CD14-positive monocyte (primary cell): Measurements from ENCODE around the gene G6PC3. TPM values are rescaled to one million over a fixed set of nuclear protein-coding genes. Genes with fewer than 3 reads are reported as not detected.

ENCODE experiments used
- DNase-seq, 3 donors: peaks; one replicate each; pipeline ENCODE4 v3.0.0-alpha.2; 2011 to 2022
- H2AFZ ChIP-seq: 2 replicates; pipeline ENCODE4 v1.6.0; 2012; ENCODE audit warnings: mild to moderate bottlenecking, low read depth, low read length, inconsistent platforms; ENCODE audit not compliant: insufficient read depth, poor library complexity, severe bottlenecking
- H3K27ac ChIP-seq, 2 donors: 1 replicate in 1 of 2; 2 replicates in 1 of 2; pipeline ENCODE4 v1.5.1; 2012 to 2013; ENCODE audit warnings: low read length in 2 of 2, control low read depth in 1 of 2, inconsistent platforms in 1 of 2, low read depth in 1 of 2, mild to moderate bottlenecking in 1 of 2
- H3K27me3 ChIP-seq, 2 donors: one replicate each; pipeline versions ENCODE4 v1.6.0 to v1.6.1; 2011 to 2013; ENCODE audit warnings: low read length in 2 of 2; ENCODE audit not compliant: control insufficient read depth in 2 of 2, insufficient read depth in 2 of 2
- H3K36me3 ChIP-seq, 2 donors: replicated peaks in 1 of 2; 1 replicate in 1 of 2; 2 replicates in 1 of 2; pipeline versions ENCODE4 v1.5.1 to v1.6.1; 2012 to 2013; ENCODE audit warnings: low read length in 2 of 2, control low read depth in 1 of 2, inconsistent platforms in 1 of 2, mild to moderate bottlenecking in 1 of 2; ENCODE audit not compliant: insufficient read depth in 2 of 2, control insufficient read depth in 1 of 2
- H3K4me1 ChIP-seq, 2 donors: 1 replicate in 1 of 2; 2 replicates in 1 of 2; pipeline versions ENCODE4 v1.5.1 to v1.6.1; 2012 to 2013; ENCODE audit warnings: low read length in 2 of 2, control low read depth in 1 of 2, inconsistent platforms in 1 of 2, mild to moderate bottlenecking in 1 of 2, moderate library complexity in 1 of 2; ENCODE audit not compliant: insufficient read depth in 2 of 2, control insufficient read depth in 1 of 2
- H3K4me2 ChIP-seq: replicated peaks from 2 replicates; pipeline ENCODE3; 2012; ENCODE audit warnings: low read length, moderate library complexity, mild to moderate bottlenecking; ENCODE audit not compliant: poor library complexity, severe bottlenecking; ENCODE audit errors: extremely low read depth
- H3K4me3 ChIP-seq, 3 experiments: fragments of 200-600 bp in 1 of 3; sonication (generic) in 1 of 3; replicated peaks in 1 of 3; 1 replicate in 2 of 3; 2 replicates in 1 of 3; pipeline ENCODE4 v1.5.1; 2011 to 2013; ENCODE audit warnings: low read length in 3 of 3, mild to moderate bottlenecking in 3 of 3, control low read depth in 2 of 3, low read depth in 2 of 3, inconsistent platforms in 1 of 3, moderate library complexity in 1 of 3
- H3K79me2 ChIP-seq: 2 replicates; pipeline ENCODE4 v1.6.0; 2012; ENCODE audit warnings: mild to moderate bottlenecking, control low read depth, inconsistent platforms, low read length, moderate library complexity; ENCODE audit not compliant: insufficient read depth
- H3K9ac ChIP-seq: 2 replicates; pipeline ENCODE4 v1.6.0; 2017; ENCODE audit warnings: low read length, mild to moderate bottlenecking; ENCODE audit not compliant: insufficient read depth, poor library complexity, severe bottlenecking
- H3K9me3 ChIP-seq, 2 donors: replicated peaks in 1 of 2; 1 replicate in 1 of 2; 2 replicates in 1 of 2; pipeline versions ENCODE4 v1.5.1 to v1.6.1; 2012 to 2013; ENCODE audit warnings: low read length in 2 of 2, control low read depth in 1 of 2; ENCODE audit not compliant: control insufficient read depth in 1 of 2, insufficient read depth in 1 of 2
- H4K20me1 ChIP-seq: 2 replicates; pipeline ENCODE4 v1.6.0; 2012; ENCODE audit warnings: mild to moderate bottlenecking, low read length, control low read depth, moderate library complexity; ENCODE audit not compliant: insufficient read depth
- H3K27ac Mint-ChIP-seq, 7 donors: one replicate each; pipeline ENCODE4 v1.8.0; 2020; ENCODE audit warnings: mild to moderate bottlenecking in 7 of 7, mixed read lengths in 7 of 7, moderate library complexity in 6 of 7, inconsistent platforms in 2 of 7
- H3K27me3 Mint-ChIP-seq, 3 donors: one replicate each; pipeline ENCODE4 v1.8.0; 2021 to 2022; ENCODE audit warnings: low read depth in 3 of 3, mild to moderate bottlenecking in 3 of 3, mixed read lengths in 3 of 3, moderate library complexity in 3 of 3, inconsistent platforms in 1 of 3
- H3K36me3 Mint-ChIP-seq, 2 donors: one replicate each; pipeline ENCODE4 v1.8.0; 2020; ENCODE audit warnings: mixed read lengths in 2 of 2, inconsistent platforms in 1 of 2, mild to moderate bottlenecking in 1 of 2
- H3K4me1 Mint-ChIP-seq: one replicate; pipeline ENCODE4 v1.8.0; 2020; ENCODE audit warnings: mild to moderate bottlenecking, mixed read lengths
- H3K4me3 Mint-ChIP-seq, 2 donors: one replicate each; pipeline ENCODE4 v1.8.0; 2020; ENCODE audit warnings: mild to moderate bottlenecking in 2 of 2, mixed read lengths in 2 of 2, moderate library complexity in 1 of 2
- H3K9me3 Mint-ChIP-seq, 7 donors: one replicate each; pipeline ENCODE4 v1.8.0; 2020 to 2022; ENCODE audit warnings: mixed read lengths in 7 of 7, mild to moderate bottlenecking in 6 of 7, moderate library complexity in 6 of 7, inconsistent platforms in 2 of 7
- CTCF ChIP-seq: fragments of 200-600 bp; IDR thresholded peaks from one replicate; pipeline ENCODE4 v1.8.0; 2022; ENCODE audit warnings: antibody characterized with exemption, mild to moderate bottlenecking
- WGBS: methylation state at CpG from one replicate; pipeline ENCODE4 v1.1.5; 2013; ENCODE audit warnings: missing lambda C conversion rate; ENCODE audit not compliant: insufficient coverage; 5-methylcytosine and 5-hydroxymethylcytosine counted together
- intact Hi-C, 2 donors: fragments of 100-400 bp; cut with micrococcal nuclease; formaldehyde crosslinking; loops; one replicate each; pipeline versions ENCODE4 v1.15.0 to v1.15.1; 2023
- polyA plus RNA-seq, 3 donors: library from polyadenylated mRNA; depleted of rRNA in 1 of 3; unstranded in 2 of 3; stranded (reverse) in 1 of 3; fragments of 300-500 nt in 2 of 3; fragments of >200 nt in 1 of 3; fragmentation: Illumina TruSeq in 2 of 3; gene quantifications; 1 replicate in 2 of 3; 2 replicates in 1 of 3; pipeline ENCODE4 v1.2.3, GENCODE V29; 2012 to 2021

The G6PC3 gene
- polyA plus RNA-seq, 3 donors = 38.0 to 46.4 (median 42.4) TPM

- no peak overlapping the region for H3K9ac ChIP-seq
- no peak overlapping the region for H2AFZ ChIP-seq
- Mint-ChIP-seq H3K4me1 (peaks cover 61% of the 10 kb centered on the region), H3K4me3 (no peak overlapping the region), H3K27ac (no peak overlapping the region), H3K27me3 (peaks cover 0 to 1% (median 0%) of the 10 kb centered on the region in 3 donors), H3K9me3 (no peaks in the 10 kb centered on the region), H3K36me3 (peaks cover 40 to 54% of the 10 kb centered on the region in 2 donors)
- intact Hi-C loops = no loop called here
- H3K79me2 ChIP-seq = peaks cover 26% of the 10 kb centered on the region
- H3K36me3 ChIP-seq = peaks cover 39 to 51% of the 10 kb centered on the region in 2 donors
- peaks cover 18% of the 10 kb centered on the region for H4K20me1 ChIP-seq
- H3K9me3 ChIP-seq = no peaks in the 10 kb centered on the region
- H3K27me3 ChIP-seq = no peaks in the 10 kb centered on the region
- TF ChIP-seq CTCF = no peak
- no peak overlapping the region for H3K4me3 ChIP-seq
- no peak overlapping the region for H3K27ac ChIP-seq
- WGBS = 93% methylated on average over 5 of the region's 9 CpGs
- DNase-seq = no peak
- peaks cover 56 to 65% of the 10 kb centered on the region in 2 donors for H3K4me1 ChIP-seq
- H3K4me2 ChIP-seq = no peak overlapping the region
Observed at GRCh38 chr17:44074231-44074910, 3.8 kb downstream of the G6PC3 start.

GRCh38 chr17:44074911-44075285, 4.4 kb downstream of the G6PC3 start:
- Mint-ChIP-seq H3K4me1 (peaks cover 62% of the 10 kb centered on the region), H3K9me3 (no peaks in the 10 kb centered on the region), H3K36me3 (peaks cover 42 to 59% of the 10 kb centered on the region in 2 donors), H3K27ac (peak overlapping the region in 1 of 7 donors; percentile 30), H3K27me3 (peaks cover 0 to 1% (median 0%) of the 10 kb centered on the region in 3 donors), H3K4me3 (no peak overlapping the region)
- Histone ChIP-seq H3K9me3 (no peaks in the 10 kb centered on the region), H3K36me3 (peaks cover 39 to 51% of the 10 kb centered on the region in 2 donors), H2AFZ (no peak overlapping the region), H3K79me2 (peaks cover 26% of the 10 kb centered on the region), H3K4me2 (no peak overlapping the region), H3K9ac (no peak overlapping the region), H3K27ac (peak overlapping the region in 1 of 2 donors; percentile 80), H4K20me1 (peaks cover 20% of the 10 kb centered on the region), H3K4me1 (peaks cover 55 to 65% of the 10 kb centered on the region in 2 donors), H3K4me3 (no peak overlapping the region), H3K27me3 (no peaks in the 10 kb centered on the region)
- TF ChIP-seq CTCF = no peak
- intact Hi-C loops = no loop called here
- no peak for DNase-seq
- 96% methylated on average over 3 of the region's 9 CpGs for WGBS
